B cell (primary cell): ENCODE data around the gene MYCBP2.

Experiments used
- EZH2 ChIP-seq: IDR thresholded peaks from 2 replicates; pipeline ENCODE4 v1.6.1; 2012; ENCODE audit warnings: borderline replicate concordance, low read depth, mild to moderate bottlenecking, moderate library complexity, low read length; ENCODE audit not compliant: insufficient read depth, poor library complexity, severe bottlenecking
- TF ChIP-seq, protein P1 (sequence below): fragments of 200-600 bp; IDR thresholded peaks from one replicate; pipeline ENCODE4 v1.8.0; 2022; ENCODE audit warnings: antibody characterized with exemption, mild to moderate bottlenecking

- TF ChIP-seq, protein P1, sequence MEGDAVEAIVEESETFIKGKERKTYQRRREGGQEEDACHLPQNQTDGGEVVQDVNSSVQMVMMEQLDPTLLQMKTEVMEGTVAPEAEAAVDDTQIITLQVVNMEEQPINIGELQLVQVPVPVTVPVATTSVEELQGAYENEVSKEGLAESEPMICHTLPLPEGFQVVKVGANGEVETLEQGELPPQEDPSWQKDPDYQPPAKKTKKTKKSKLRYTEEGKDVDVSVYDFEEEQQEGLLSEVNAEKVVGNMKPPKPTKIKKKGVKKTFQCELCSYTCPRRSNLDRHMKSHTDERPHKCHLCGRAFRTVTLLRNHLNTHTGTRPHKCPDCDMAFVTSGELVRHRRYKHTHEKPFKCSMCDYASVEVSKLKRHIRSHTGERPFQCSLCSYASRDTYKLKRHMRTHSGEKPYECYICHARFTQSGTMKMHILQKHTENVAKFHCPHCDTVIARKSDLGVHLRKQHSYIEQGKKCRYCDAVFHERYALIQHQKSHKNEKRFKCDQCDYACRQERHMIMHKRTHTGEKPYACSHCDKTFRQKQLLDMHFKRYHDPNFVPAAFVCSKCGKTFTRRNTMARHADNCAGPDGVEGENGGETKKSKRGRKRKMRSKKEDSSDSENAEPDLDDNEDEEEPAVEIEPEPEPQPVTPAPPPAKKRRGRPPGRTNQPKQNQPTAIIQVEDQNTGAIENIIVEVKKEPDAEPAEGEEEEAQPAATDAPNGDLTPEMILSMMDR, result no peak
- no peak for TF ChIP-seq EZH2
Observed at GRCh38 chr13:77055158-77055557, 271.7 kb downstream of the MYCBP2 start.
